Activated T-cell treated with anti-CD3 and anti-CD28 coated beads for 24 hours (primary cell): ENCODE data around the gene BHLHE40.

Experiments used
- DNase-seq: peaks from one replicate; pipeline ENCODE4 v3.0.0-alpha.2; 2020; ENCODE audit warnings: low read depth

Gene BHLHE40

DNA sequence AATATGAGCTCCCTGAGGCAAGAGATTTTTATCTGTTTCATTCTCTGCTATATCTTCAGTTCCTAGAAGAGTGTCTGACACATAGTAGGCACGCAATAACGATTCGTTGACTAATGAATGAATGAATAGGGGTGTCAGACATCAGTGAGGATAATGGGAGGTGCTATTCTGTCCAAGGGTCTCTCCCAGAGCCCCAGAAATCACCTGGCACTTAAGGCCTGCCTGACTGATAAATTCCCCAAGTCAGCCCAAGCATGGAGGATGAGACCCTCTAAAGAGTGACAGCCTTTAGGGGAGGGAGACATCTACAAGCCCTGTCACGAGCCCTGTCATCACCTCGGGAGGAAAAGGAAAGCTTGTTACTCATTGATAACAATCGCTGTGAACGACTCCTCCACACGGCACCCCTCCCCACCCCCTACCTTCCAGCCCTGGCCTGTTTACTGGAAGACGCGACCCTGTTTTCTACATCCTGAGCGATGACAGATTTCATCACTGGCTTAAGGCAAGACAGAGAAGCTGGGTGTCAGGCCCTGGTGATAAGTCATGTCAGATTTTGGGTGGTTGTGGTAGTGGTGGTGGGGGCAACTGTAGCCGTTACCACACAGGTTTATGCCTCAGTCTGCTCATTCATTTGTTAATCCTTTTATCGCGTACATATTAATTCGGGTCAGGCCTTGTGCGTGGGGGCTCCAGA is 23.1 kb downstream of the BHLHE40 start:
- peak; percentile 49 for DNase-seq

DNA sequence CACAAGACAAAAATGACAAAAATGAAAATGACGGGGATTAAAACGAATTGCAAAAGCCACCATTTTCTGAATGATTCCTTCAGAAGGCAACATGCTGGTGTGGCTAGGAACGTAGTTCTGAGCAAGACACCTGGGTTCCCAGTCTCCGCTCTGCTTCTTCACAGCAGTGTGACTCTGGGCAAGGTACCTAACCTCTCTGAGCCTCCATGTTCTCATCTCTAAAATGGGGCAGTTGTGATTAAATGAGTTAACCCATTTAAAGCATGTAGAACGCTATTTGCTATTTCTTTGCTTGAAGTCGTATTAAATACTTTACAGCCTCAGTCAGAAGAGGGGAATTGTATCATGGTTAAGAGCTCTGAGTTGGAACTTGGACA is 23.6 kb downstream of the BHLHE40 start:
- no peak for DNase-seq

DNA sequence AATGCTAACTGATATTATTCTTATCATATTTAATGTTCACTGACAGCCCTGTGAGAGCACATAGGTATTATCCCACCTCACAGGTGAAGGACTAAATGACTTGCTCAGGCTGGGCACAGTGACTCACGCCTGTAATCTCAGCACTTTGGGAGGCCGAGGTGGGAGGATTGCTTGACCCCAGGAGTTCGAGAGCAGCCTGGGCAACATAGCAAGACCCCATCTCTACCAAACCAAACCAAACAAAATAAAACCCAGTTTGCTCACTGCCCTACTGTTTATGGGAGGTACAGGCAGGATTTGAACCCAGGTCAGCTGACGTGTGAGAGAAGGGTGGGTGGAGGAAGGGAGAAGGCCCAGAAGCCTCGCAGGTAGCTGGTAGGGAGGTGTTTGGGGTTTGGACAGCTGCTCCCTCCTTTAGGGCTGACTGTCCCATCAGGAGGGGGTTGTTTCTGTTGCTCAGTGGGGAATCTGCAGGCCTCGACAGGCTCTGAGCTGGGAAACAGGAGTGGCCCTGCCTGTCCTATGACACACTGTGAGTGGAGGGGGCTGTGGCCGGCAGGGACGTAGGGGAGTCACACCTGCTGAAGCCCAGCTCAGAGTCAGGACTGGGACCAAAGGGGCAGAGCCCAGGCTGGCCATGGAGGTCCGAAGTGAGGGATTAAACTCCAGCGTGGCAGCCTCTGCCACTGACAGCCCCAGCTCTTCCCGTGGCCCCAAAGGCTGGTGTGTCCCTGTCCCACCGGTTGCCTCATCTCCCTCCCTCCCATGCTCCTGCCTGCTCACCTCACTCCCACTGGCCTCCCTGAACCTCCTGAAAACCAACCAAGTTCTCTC is 25.3 kb downstream of the BHLHE40 start:
- no peak for DNase-seq

DNA sequence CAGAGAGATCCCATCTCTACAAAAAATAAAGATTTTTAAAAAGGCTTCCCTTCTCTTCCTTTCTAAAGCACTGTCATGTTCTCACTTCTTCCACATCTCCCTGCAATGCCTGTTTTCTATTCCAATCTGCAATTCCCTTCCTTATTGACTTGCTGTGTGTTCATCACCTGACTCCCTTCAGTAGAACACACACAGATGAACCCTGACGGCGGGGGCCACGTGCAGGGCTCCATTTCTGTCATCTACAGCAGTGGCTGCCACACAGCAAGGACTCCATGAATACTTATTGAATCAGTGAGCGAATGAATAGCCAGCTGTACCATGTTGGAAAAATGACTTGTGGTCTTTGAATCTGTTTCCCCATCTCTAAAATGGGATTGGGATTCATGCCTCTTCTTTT is 26.1 kb downstream of the BHLHE40 start:
- DNase-seq = no peak

DNA sequence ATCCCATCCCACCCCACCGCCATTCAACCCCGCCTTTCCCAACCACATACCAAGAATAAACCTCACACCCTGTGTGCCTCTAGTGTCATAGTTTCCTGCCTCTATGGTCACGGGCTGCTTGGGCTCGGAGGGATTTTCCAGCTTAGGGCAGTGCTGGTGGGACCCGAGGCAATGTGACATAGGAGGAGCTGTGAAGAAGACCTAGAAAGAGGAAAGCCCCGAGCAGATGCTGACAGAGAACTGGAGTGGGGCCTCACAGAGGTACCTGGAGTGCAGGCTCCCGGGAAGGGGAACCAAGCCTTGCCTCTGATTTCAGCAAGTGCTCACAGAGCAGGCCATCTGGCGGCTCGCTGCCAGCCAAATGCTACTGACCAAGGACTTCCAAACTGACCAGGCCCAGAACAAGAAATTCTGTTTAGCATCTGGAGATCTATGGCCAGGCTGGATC is 27.5 kb downstream of the BHLHE40 start:
- peak; percentile 64 for DNase-seq

DNA sequence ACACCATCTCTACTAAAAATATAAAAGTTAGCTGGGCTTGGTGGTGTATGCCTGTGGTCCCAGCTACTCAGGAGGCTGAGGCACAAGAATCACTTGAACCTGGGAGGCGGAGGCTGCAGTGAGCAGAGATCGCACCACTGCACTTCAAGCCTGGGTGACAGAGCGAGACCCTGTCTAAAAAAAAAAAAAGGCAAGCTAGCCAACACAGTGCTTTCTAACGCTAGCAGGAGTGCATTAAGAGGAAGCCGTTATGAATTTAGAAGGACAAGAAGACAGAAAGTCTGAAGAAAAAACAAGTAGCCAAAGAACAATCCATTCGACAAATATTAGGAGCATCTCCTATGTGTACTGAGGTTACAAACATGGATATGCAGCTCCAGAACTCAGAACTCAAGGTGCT is 28.6 kb downstream of the BHLHE40 start:
- DNase-seq = no peak

DNA sequence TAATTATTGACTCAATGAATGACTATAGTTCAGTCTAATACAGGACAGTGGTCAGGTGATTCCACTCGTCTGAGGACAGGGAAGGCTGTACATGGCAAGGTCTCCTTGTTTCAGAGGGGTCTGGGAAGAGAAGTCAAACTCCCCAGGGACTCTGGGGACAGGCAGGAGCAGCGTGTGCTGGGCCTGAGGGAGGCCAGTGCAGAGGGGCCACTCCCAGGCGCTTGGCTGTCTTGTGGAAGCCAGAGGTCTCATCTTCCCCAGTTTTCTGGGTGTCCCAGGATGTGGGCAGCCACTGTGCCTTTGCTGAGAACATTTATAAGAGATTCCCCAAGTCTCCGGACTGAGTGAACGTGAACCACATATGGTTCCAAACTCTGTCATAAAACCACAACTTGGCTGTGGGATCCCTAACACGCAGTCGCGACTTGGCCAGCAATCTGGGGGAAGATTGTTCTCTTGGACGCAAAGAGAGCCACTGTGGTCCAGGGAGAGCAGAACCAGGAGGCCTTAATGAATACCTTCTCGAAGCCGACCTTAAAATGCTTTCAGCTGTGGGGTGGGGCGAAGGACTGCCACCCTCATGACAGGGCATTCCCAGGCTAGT is 30.4 kb downstream of the BHLHE40 start:
- DNase-seq = no peak

DNA sequence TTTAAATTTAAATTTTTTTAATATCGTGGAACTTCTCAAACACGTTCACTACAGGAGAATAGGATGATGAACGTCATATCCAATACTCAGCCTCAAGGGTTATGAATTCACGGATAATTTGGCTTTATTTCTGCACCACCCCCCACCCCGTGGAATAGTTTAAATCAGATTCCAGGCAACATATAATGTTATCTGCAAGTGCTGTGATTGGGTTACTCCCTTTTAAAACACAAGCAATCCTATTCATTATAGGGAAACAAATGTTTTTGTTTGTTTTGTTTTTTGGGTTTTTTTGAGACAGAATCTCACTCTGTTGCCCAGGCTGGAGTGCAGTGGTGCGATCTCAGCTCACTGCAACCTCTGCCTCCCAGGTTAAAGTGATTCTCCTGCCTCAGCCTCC is 30.9 kb downstream of the BHLHE40 start:
- no peak for DNase-seq

DNA sequence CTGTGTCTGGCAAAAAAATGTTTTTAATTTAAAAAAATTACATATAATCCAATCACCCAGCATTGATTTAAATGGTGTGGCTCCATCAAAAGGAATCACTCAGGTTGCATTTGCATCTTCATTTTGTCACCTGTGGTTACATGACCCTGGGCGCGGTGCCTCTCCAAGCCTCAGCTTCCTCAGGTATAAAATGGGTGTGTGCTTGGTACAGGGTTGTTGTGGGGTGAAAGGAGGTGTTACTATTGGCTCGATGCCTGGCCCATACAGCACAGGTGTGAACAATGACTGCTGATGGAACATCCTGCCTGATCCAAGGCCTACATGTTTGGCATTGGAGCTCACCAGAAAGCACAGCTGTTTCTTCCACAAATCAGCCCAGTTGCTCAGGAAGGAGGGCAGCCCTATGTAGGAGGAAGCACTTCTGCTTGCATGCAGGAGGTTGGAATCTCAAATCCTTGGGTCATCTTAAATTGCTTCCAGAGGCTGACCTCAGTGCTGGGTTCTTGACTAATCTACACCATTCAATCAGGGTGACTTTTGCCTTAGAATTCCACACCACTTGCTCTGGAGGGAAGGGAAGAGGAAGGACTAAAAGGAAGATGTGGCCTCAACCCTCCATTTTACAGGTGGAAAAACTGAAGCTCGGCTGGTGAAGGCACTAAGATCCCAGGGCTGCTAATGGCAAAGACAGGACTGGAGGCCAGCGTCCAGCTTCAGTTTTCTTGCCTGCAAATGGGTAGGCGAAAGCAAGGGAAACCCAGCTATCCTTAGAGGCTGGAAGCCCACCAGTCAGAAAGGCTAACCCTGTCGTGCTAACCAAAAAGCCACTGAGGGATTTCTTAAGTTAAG is 31.7 kb downstream of the BHLHE40 start:
- no peak for DNase-seq

DNA sequence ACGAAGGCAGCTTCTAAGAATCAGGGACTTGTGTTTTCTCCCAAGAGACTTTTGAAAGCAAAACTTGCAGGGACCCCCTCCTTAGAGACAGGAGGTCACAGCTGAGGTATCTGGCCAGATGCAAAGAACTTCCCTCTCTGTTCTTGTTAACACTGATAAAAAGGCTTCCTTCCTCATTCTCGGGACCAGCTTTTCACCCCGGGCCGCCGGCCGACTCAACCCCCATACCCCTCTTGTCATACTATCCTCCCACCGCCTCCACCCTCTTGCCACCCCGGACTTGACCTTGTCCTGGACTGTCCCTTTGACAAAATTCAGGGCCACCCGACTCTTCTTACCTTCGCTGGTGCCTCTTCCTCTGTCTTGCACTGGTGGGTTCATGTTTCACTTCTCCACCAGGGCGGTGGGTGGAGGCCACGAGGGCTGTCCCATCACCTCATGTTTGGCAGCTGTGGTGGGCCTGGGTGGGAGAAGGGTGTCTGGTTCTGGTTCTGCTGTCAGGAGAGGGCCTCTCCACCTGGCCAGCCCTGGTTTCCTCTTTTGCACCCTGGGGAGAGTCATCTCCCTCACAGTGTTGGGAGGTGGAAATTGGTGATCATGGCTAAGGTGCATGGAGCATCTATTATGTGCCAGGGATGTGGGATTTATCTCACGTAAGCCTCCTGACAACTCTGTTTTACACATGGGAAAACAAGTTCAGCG is 32.5 kb downstream of the BHLHE40 start:
- DNase-seq = no peak

DNA sequence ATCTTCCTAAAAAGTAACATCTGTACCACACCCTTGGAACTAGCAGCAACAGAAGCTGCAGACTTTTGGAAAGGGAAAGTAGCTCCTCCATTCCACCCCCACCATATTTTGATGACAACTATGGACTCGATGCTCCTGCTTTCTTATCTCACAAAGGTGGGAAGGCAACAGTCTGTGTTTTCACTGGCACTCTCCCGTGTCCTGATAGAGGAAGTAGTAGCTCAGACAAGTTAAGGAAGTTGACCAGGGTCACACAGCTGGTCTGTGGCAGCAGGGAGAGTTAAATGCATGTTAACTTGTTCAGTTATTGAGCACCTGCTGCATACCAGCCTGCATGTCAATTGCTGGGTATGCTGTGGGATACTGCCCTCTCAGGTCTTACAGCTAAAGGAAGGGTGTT is 33.1 kb downstream of the BHLHE40 start:
- DNase-seq = no peak

DNA sequence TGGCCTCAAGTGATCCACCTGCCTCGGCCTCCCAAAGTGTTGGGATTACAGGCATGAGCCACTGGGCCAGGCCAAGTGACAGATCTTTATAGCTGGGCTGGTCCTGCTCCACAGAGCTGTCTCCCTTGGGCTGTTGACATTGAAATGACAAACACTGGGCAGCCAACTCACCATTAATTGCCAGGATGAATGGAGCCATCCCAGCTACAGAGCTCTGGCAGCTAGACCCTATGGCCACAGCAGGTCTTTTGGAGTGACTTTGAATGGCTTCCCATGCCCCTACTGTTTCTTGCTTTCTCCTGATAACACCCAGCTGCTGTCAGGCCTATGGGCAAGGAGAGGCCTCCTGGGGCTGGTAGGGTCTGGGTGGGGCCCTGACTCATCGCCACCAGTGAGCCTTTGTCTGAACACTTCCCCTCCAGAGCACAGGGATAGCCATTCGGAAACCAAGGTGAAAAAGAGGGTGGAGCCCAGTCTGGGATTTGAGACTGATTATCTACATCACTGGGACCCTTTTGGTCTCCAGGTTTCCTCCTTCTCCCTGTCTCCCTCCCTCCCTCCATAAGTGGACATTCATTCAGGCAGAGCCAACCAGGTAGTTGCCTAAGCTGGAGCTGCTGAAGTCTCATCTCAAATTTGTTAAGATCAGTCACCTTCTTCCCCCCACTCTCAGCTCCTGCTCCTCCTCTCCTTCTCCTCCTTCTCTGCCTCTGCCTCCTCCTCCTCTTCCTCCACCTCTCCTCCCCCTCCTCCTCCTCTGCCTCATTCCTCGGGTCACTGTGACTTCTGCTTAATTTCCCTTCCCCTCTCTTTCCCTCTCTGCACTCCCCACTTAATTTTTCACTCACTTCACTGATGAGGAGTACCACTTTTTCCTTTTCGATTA is 34.0 kb downstream of the BHLHE40 start:
- no peak for DNase-seq

DNA sequence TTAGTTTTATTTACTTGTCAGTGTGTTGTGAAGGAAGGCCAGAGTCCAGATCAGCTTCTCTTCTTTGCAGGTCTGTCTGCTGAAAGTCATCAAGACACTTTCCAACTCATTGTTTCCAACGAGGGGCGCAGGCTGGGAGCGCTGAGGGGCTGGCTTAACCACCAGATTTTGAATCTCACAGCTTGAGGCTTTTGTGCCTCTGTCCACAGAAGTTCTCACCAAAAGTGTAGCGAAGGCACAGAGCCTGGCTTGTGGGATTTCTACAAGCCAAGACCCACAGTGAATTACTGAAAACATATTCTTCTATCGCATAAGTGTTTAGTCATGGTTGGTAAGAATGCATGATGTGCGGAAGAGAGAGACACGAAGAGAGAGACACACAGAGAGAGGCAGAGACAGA is 35.2 kb downstream of the BHLHE40 start:
- no peak for DNase-seq

DNA sequence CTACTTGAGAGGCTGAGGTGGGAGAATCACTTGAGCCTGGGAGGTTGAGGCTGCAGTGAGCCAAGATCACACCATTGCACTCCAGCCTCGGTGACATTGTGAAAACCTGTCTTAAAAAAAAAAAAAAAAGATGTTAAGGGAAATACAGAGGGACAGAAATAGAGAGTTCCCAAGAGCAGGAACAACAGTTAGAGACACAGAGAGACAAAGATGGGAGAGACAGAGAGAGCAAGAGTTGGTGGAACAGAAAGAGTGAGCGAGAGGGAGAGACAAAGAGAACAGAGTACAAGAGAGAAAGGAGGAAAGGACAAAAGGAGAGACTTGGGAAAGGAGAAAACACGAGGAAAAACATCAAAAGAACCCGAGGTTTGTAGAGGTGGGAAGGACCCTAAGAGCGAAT is 35.8 kb downstream of the BHLHE40 start:
- no peak for DNase-seq

DNA sequence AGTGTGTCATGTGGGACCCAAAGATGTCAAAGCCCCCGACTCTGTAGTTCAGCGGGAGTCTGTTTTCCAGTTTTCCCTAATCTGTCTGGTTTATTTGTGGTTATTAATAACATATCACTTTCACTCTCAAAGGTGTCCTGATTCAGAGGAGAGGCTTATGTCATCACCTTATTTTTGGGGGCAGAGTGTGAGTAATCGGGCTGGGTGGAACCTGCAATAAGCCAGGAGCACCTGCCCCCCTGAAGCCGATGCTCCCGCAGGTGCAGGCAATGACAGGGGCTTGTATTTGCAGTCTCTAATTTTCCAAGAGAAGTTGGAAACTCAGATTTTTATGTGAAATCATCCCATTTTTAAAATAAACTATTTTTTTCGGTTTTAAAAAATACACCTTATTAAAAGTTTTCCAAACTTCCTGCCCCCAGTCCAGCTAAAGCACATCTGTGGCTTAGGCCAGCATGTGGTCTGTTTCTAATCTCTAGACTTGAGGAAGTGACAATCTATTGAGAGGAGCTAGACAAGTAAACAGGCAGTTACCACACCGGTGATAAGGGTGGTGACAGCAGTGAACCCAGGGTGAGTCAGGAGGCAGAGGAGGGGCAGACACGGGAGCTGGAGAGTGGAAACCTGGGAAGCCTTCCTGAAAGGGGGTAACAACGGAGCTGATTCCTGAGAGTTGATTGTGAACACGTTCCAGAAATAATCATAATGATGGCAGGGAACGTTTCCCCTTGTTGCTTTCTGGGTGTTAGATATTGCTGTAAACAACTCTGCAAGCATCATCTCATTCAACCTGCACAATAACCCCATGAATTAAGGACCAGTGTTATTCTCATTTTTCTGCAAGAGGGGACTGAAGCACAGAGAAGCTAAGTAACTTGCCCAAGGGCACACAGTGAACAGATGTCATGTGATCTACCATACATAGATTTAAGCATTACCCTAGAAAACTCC is 37.2 kb downstream of the BHLHE40 start:
- DNase-seq = no peak

DNA sequence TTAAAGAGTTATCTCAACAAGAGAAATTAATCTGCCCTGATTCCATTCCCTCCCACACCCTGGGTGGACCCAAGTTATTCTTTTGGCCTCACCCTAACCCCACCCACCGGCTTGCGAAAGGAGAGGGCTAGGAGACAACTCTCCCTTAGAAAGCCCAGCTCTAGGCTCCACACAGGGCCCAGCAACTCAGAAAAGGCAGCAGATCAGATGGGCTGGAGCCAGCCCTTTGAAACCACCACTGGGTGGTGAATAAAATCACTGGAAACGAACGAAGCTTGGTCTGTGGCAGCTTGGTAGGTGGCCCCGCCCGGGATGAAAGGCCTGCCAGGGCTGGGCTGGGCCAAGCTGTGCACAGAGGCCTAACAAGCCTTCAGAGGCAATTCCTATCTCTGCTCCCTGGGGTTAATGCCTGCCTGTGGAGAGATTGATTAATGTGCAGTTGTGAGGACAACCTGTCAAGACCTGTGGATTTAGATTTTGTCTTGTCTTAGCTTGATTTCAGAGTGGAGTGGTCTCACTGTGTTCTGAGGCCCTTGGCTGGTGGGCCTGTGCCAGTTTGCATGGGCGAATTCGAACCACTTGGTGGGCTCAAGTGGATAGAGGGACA is 38.8 kb downstream of the BHLHE40 start:
- DNase-seq = no peak

DNA sequence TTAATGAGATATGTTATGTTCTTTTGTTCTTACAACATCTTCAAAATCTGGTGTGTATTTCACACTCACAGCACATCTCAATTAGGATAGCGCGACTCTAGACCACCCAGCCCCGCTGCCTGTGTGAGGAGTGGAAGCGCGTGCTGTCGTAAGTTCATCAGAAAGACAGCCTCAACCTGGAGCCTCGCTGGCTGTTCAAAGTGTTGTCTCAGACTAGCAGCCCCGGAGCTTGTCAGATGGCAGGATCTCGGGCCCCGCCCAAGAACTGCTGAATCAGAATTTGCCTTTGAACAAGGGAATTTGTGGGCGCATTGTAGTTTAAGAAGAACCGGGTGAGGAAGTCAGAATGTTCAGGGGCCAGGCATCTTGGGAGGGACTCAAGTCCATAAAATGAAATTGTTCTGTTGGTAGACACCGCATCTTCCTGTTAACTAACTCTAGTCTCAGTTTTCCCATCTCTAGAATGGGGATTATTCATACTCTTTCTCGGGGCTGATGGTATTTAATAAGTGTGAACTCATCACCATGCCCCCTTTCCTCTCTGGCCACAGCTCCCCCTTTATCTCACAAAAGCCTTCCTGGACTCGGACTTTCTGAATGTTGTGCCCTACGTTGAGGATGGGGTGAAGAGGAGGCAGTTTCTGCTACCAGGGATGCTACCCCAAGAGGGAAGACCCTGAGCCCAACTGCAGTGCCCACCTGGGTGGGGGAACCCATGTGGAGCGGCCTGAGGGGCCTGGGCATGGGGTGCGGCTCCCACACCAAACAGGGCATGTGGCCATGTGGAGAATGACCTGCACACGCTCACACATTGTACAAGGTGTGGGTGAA is 40.4 kb downstream of the BHLHE40 start:
- DNase-seq = peak; percentile 55

DNA sequence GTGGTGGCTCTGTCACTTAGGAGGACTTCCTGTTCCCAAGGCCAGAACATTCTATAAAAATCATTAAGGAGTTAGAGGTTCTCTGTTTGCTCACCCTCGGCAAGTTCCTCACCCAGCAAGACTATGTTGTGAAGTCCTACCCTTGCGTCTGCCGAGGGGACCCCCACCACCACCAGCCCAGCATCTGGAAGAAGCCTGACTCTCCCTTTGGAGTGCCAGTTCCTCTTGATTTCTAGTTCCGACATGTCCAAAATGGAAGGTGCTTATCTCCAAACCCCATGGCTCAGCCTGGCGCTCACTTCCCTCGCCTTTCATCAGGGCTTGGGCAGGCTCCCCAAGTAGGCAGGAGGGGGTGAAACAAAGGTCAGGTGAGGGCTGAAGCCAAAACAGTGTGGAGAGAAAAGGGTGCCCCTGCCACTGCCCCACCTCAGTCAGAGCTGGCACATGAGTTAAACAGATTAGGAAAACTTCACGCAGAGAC is 41.0 kb downstream of the BHLHE40 start:
- DNase-seq = no peak
